ENCODE results near the gene FXYD4. TPM values are rescaled to one million over a fixed set of nuclear protein-coding genes. Genes with fewer than 3 reads are reported as not detected.

Gene FXYD4
- total RNA-seq, 3 donors from 2014 or later (not counting 1 experiment from before 2014, with no cell fraction given): not detected

- intact Hi-C loops (cut with micrococcal nuclease): no loop called here
- no peaks in the 10 kb centered on the region for H3K27me3 Mint-ChIP-seq (ENCODE audit: low read depth in 2 of 2)
Measured at GRCh38 chr10:43402880-43403452, 31.5 kb downstream of the FXYD4 start.

DNA sequence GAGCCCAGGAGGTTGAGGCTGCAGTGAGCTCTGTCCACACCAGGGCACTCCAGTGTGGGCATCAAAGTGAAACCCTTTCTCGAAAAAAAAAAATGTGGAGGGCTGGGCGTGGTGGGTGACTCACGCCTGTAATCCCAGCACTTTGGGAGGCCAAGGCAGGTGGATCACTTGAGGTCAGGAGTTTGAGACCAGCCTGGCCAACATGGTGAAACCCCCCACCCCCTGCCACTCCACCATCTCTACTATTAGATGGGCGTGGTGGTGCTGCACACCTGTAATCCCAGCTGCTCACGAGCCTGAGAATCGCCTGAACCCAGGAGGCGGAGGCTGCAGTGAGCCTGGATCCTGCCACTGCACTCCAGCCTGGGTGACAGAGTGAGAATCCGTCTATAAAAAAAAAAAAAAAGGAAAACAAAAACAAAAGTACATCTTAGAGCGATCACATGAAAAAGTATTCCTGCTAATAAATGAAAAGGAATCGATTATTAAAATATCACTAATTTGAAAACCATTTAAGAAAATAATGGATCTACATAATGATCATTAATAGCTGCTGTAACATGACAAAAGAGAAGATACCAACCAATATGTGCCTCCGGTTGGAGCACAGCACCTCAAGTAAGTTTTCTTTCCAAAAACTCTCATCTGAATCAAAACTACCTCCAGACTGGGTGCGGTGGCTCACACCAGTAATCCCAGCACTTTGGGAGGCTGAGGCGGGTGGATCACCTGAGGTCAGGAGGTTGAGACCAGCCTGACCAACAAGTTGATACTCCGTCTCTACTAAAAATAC is 32.7 kb downstream of the FXYD4 start:
- Histone ChIP-seq H3K36me3 (ENCODE audit: control insufficient read depth, insufficient read depth, low read length) (peaks cover 14% of the 10 kb centered on the region), H3K4me3 (ENCODE audit: low read length) (no peak overlapping the region), H3K9me3 (ENCODE audit: control insufficient read depth, insufficient read depth, low read length) (no peaks in the 10 kb centered on the region), H3K27me3 (ENCODE audit: control insufficient read depth, insufficient read depth, low read length) (no peaks in the 10 kb centered on the region), H3K4me1 (ENCODE audit: control insufficient read depth, insufficient read depth, low read length) (peaks cover 60% of the 10 kb centered on the region), H3K27ac (ENCODE audit: low read length) (peak overlapping the region; percentile 99)
- DNase-seq (peak in 1 of 2 donors; percentile 44), ATAC-seq (no peak)
- H3K36me3 Mint-ChIP-seq: no peaks in the 10 kb centered on the region
- peaks cover 60 to 70% of the 10 kb centered on the region in 2 donors for H3K4me1 Mint-ChIP-seq
- TF ChIP-seq, protein P1, sequence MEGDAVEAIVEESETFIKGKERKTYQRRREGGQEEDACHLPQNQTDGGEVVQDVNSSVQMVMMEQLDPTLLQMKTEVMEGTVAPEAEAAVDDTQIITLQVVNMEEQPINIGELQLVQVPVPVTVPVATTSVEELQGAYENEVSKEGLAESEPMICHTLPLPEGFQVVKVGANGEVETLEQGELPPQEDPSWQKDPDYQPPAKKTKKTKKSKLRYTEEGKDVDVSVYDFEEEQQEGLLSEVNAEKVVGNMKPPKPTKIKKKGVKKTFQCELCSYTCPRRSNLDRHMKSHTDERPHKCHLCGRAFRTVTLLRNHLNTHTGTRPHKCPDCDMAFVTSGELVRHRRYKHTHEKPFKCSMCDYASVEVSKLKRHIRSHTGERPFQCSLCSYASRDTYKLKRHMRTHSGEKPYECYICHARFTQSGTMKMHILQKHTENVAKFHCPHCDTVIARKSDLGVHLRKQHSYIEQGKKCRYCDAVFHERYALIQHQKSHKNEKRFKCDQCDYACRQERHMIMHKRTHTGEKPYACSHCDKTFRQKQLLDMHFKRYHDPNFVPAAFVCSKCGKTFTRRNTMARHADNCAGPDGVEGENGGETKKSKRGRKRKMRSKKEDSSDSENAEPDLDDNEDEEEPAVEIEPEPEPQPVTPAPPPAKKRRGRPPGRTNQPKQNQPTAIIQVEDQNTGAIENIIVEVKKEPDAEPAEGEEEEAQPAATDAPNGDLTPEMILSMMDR (IDR thresholded peaks at IDR 0.05): no peak
- H3K9me3 Mint-ChIP-seq: no peaks in the 10 kb centered on the region
- H3K27ac Mint-ChIP-seq: peak overlapping the region; percentile 99
- intact Hi-C loops (cut with micrococcal nuclease): no loop called here
- H3K27me3 Mint-ChIP-seq (ENCODE audit: low read depth in 2 of 2): no peaks in the 10 kb centered on the region
- WGBS (ENCODE audit: insufficient coverage): 48% methylated on average over 10 of the region's 14 CpGs
- H3K4me3 Mint-ChIP-seq: peak overlapping the region; percentile 99

More at GRCh38 chr10:43402880-43403452, 31.5 kb downstream of the FXYD4 start:
- H3K27ac Mint-ChIP-seq: peak overlapping the region; percentile 99
- H3K4me1 Mint-ChIP-seq: peaks cover 60 to 62% of the 10 kb centered on the region in 2 donors
- TF ChIP-seq, protein P1 (IDR thresholded peaks at IDR 0.05): no peak
- Histone ChIP-seq H3K27me3 (ENCODE audit: control insufficient read depth, insufficient read depth, low read length) (no peaks in the 10 kb centered on the region), H3K27ac (ENCODE audit: low read length) (peak overlapping the region; percentile 99), H3K4me1 (ENCODE audit: control insufficient read depth, insufficient read depth, low read length) (peaks cover 65% of the 10 kb centered on the region), H3K4me3 (ENCODE audit: low read length) (no peak overlapping the region), H3K9me3 (ENCODE audit: control insufficient read depth, insufficient read depth, low read length) (no peaks in the 10 kb centered on the region), H3K36me3 (ENCODE audit: control insufficient read depth, insufficient read depth, low read length) (peaks cover 14% of the 10 kb centered on the region)
- WGBS (ENCODE audit: insufficient coverage): 51% methylated on average over 6 of the region's 7 CpGs
- H3K36me3 Mint-ChIP-seq: no peaks in the 10 kb centered on the region
- H3K4me3 Mint-ChIP-seq: peak overlapping the region; percentile 63
- H3K9me3 Mint-ChIP-seq: no peaks in the 10 kb centered on the region
- no peak for ATAC-seq
- DNase-seq: no peak

GRCh38 chr10:43404704-43405084 is 33.3 kb downstream of the FXYD4 start:
- Histone ChIP-seq H3K27ac (ENCODE audit: low read length) (peak overlapping the region; percentile 99), H3K9me3 (ENCODE audit: control insufficient read depth, insufficient read depth, low read length) (no peaks in the 10 kb centered on the region), H3K27me3 (ENCODE audit: control insufficient read depth, insufficient read depth, low read length) (no peaks in the 10 kb centered on the region), H3K4me3 (ENCODE audit: low read length) (peak overlapping the region; percentile 8), H3K4me1 (ENCODE audit: control insufficient read depth, insufficient read depth, low read length) (peaks cover 60% of the 10 kb centered on the region), H3K36me3 (ENCODE audit: control insufficient read depth, insufficient read depth, low read length) (peaks cover 10% of the 10 kb centered on the region)
- intact Hi-C loops (cut with micrococcal nuclease): loop anchor here (5.0 kb wide), 2 partner anchors 168 to 267 kb away; partner anchors contain the start of genes CSGALNACT2 and ZNF239
- H3K27ac Mint-ChIP-seq: peak overlapping the region; percentile 99
- DNase-seq (peak in 1 of 2 donors; percentile 57), ATAC-seq (peak in 1 of 3 donors; percentile 3)
- H3K27me3 Mint-ChIP-seq (ENCODE audit: low read depth in 2 of 2): no peaks in the 10 kb centered on the region
- TF ChIP-seq, protein P1 (IDR thresholded peaks at IDR 0.05): no peak
- H3K4me3 Mint-ChIP-seq: peak overlapping the region; percentile 99
- 0% methylated on average over 4 of the region's 6 CpGs for WGBS (ENCODE audit: insufficient coverage)
- no peaks in the 10 kb centered on the region for H3K36me3 Mint-ChIP-seq
- peaks cover 59 to 70% of the 10 kb centered on the region in 2 donors for H3K4me1 Mint-ChIP-seq
- no peaks in the 10 kb centered on the region for H3K9me3 Mint-ChIP-seq

All from natural killer cell (primary cell).